ENCODE results near the gene RIIAD1. TPM values are rescaled to one million over a fixed set of nuclear protein-coding genes. Genes with fewer than 3 reads are reported as not detected.

RIIAD1 gene
- total RNA-seq, 4 donors from 2014 or later, result not detected

DNA sequence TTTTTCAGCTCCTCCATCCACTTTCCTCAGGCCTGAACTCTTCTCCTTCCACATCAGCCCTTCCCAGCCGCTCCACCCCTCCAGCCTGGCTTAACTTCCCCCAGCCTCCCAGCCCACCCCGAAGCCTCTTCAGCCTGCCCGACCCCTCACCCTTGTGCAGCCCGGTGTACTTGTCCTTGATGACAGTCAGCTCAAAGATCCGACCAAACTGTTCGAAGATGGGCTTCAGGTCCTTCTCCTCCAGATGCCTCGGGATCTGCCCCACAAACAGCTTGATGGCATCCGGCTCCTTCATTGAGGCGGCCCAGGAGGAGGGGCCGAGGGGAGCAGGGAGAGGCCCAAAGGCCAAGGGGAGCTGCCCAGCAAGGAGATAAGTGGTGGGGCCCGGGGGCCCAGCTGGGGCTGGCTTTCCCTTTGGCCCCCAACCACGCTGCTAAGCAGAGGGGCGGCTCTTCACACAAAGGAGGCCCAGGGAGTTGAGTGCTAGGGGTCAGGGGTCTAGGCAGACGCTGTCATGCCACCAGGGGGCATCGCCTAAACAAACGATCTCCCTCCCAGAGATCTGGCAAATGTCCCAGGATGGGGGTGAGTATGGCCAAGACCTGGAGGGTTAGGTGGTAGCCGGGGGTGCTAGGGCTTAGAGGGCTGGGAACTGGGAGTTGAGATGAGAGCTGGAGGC is 5.5 kb upstream of the RIIAD1 start:
- intact Hi-C loops (cut with DNase I; ENCODE audit: low total_unique reads), result no loop called here
- H3K27me3 ChIP-seq, result peaks cover 13 to 28% (median 23%) of the 10 kb centered on the region in 3 donors

DNA sequence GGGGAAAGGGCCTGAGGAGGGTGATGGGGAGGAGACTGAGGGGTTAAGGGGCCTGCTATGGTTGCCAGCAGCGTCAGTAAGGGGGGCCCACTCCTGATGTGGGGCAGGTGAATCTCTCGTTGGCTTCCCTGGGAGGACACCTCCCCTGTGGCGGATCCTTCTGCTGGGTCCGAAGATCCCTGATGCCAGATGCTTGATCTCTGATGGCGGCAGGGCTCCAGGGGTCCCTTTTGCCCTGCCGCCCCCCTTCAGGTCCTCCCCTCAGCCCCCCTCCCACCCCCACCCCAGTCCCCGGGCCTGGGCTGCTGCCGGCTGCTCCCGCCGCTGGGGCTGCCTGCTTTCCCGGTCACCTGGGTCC is 4.9 kb upstream of the RIIAD1 start:
- no peaks in the 10 kb centered on the region for H3K36me3 ChIP-seq
- no peaks in the 10 kb centered on the region for H3K9me3 ChIP-seq
- in situ Hi-C loops (cut with MboI; ENCODE audit: low sequenced_read_pairs in 4 of 4), result no loop called here
- TF ChIP-seq, protein P1, sequence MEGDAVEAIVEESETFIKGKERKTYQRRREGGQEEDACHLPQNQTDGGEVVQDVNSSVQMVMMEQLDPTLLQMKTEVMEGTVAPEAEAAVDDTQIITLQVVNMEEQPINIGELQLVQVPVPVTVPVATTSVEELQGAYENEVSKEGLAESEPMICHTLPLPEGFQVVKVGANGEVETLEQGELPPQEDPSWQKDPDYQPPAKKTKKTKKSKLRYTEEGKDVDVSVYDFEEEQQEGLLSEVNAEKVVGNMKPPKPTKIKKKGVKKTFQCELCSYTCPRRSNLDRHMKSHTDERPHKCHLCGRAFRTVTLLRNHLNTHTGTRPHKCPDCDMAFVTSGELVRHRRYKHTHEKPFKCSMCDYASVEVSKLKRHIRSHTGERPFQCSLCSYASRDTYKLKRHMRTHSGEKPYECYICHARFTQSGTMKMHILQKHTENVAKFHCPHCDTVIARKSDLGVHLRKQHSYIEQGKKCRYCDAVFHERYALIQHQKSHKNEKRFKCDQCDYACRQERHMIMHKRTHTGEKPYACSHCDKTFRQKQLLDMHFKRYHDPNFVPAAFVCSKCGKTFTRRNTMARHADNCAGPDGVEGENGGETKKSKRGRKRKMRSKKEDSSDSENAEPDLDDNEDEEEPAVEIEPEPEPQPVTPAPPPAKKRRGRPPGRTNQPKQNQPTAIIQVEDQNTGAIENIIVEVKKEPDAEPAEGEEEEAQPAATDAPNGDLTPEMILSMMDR (IDR thresholded peaks at IDR 0.05 in 4 of 5, conservative IDR thresholded peaks at IDR 0.05 in 1 of 5), result no peak
- H3K27me3 ChIP-seq, result peaks cover 13 to 28% (median 23%) of the 10 kb centered on the region in 3 donors
- H3K4me3 ChIP-seq, result no peak overlapping the region
- intact Hi-C loops (cut with DNase I; ENCODE audit: low total_unique reads), result no loop called here
- DNase-seq, result no peak
- no peak for ATAC-seq
- no peak overlapping the region for H3K27ac ChIP-seq
- H3K4me1 ChIP-seq, result peaks cover under 1 to 13% of the 10 kb centered on the region in 2 donors

More for the DNA sequence above, 5.5 kb upstream of the RIIAD1 start:
- Histone ChIP-seq H3K4me1 (peaks cover 0 to 13% of the 10 kb centered on the region in 2 donors), H3K27ac (no peak overlapping the region), H3K36me3 (no peaks in the 10 kb centered on the region), H3K9me3 (no peaks in the 10 kb centered on the region), H3K4me3 (no peak overlapping the region)
- no peak for DNase-seq
- TF ChIP-seq, protein P1 (IDR thresholded peaks at IDR 0.05 in 4 of 5, conservative IDR thresholded peaks at IDR 0.05 in 1 of 5), result no peak
- in situ Hi-C loops (cut with MboI; ENCODE audit: low sequenced_read_pairs in 4 of 4), result no loop called here
- no peak for ATAC-seq

DNA sequence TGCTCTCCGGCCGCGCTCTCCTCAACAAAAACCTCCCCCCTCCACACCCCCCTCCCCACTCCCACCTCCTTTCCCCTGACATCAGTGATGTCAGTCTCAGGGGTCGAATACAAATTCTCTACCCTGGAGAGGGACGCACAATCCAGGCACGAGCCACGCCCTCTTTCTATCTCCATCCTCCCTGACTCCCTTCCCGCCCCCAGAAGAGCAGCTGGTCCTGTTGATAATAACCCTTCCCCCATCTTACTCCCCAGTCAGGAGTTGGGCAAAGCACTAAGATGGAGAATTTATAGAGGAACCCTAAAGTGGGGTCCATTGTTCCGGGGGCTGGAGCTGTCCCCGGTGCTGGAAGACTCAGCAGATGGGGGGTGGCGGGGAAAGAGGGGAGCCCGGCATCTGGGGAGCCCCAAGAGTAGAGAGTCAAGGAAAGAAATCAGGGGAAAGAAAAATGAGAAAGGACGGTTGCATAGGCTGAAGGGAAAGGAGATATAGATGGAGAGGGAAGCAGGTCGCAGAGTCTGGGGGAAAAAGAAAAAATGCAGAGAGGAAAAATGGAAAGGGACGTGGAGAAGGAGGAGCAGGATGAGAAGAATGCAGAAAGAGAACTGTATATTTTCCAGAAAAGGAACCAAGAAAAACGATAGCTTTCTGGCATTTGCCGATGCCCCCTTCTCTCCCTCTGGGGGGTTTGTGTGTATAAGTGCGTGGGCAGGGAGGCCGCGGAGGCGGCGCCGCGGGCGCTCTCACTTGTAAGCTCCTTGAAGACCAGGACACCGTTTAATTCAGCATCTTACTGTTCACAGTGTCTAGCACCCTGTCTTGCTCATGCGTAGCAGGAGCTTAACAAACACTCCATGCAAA is 4.3 kb upstream of the RIIAD1 start, which contains the start of gene CELF3:
TSS of gene CELF3 (minus strand) at position 33 of the 861 bp plus-strand sequence. CDS start 783 bp downstream, outside the sequence.
- Histone ChIP-seq H3K27ac (no peak within 1 kb of the TSS), H3K4me3 (no peak within 1 kb of the TSS), H3K4me1 (peaks cover 6 to 19% of the 10 kb centered on the region in 2 donors), H3K9me3 (no peaks in the 10 kb centered on the region), H3K36me3 (no peaks in the 10 kb centered on the region), H3K27me3 (peaks cover 13 to 28% (median 23%) of the 10 kb centered on the region in 3 donors)
- intact Hi-C loops (cut with DNase I; ENCODE audit: low total_unique reads), result no loop called here
- DNase-seq (no peak), ATAC-seq (no peak)
- in situ Hi-C loops (cut with MboI; ENCODE audit: low sequenced_read_pairs in 4 of 4), result no loop called here
- TF ChIP-seq, protein P1 (IDR thresholded peaks at IDR 0.05 in 4 of 5, conservative IDR thresholded peaks at IDR 0.05 in 1 of 5), result no peak
- TF ChIP-seq POLR2A (IDR thresholded peaks at IDR 0.05), result no peak

DNA sequence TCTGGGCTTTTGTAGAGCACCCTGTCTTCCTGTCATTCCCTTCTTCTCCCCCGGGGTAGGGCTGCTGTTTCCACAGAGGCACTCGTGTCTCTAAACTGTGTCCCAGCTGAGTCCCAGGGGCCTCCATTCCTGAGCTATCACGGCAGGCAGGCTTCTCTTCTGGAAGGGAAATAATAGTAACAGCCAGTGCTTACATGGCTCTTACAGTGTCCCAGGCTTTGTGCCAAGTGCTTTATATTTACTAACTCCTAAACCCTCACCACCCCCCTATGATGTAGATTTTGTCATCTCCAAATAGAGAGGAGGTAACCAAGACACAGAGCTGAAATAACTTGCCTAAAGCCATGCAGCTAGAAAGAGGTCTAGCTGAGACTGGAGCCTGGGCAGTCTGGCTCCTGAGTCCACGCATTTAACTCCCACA is 3.3 kb upstream of the RIIAD1 start:
- Histone ChIP-seq H3K4me3 (no peak overlapping the region), H3K36me3 (no peaks in the 10 kb centered on the region), H3K27ac (no peak overlapping the region), H3K4me1 (peaks cover 8 to 20% of the 10 kb centered on the region in 2 donors), H3K9me3 (no peaks in the 10 kb centered on the region), H3K27me3 (peaks cover 13 to 28% (median 23%) of the 10 kb centered on the region in 3 donors)
- TF ChIP-seq POLR2A (IDR thresholded peaks at IDR 0.05), result no peak
- TF ChIP-seq, protein P1 (IDR thresholded peaks at IDR 0.05 in 4 of 5, conservative IDR thresholded peaks at IDR 0.05 in 1 of 5), result no peak
- in situ Hi-C loops (cut with MboI; ENCODE audit: low sequenced_read_pairs in 4 of 4), result no loop called here
- intact Hi-C loops (cut with DNase I; ENCODE audit: low total_unique reads), result no loop called here
- DNase-seq (no peak), ATAC-seq (no peak)

Measured in gastrocnemius medialis (tissue), 4 donors.